MM.1S (cell line): ENCODE measurements around the gene SHC3.

Experiments used
- CTCF ChIP-seq: fragments of 300-600 bp; sonication (generic); IDR thresholded peaks from 2 replicates; pipeline ENCODE4 v1.5.1; 2016; ENCODE audit warnings: antibody characterized with exemption, low read length, mixed read lengths
- EZH2 ChIP-seq: fragments of 300-600 bp; sonication (generic); optimal IDR thresholded peaks from 2 replicates; pipeline ENCODE3; 2017; ENCODE audit warnings: low read depth, mild to moderate bottlenecking, antibody characterized with exemption, low read length, mixed read lengths
- EZH2phosphoT487 ChIP-seq: fragments of 300-600 bp; sonication (generic); IDR thresholded peaks from 2 replicates; pipeline ENCODE4 v1.6.1; 2018; ENCODE audit warnings: antibody characterized with exemption, low read length

- TF ChIP-seq EZH2 (no peak), CTCF (no peak), EZH2phosphoT487 (no peak)
Observed at GRCh38 chr9:89022001-89022759, 156.4 kb downstream of the SHC3 start.
